Tibial nerve (tissue), 3 donors: ENCODE measurements around the gene GRIP2.

Experiments used
- CTCF ChIP-seq, 5 experiments: fragments of 200-600 bp in 3 of 5; fragments of 450-650 bp in 2 of 5; sonication (generic) in 3 of 5; IDR thresholded peaks; one replicate each; pipeline ENCODE4 v1.5.1; 2016 to 2019; ENCODE audit warnings: antibody characterized with exemption in 5 of 5, mild to moderate bottlenecking in 3 of 5, moderate library complexity in 2 of 5
- POLR2A ChIP-seq, 2 donors: fragments of 450-650 bp; IDR thresholded peaks; one replicate each; pipeline ENCODE4 v1.6.1; 2017; ENCODE audit warnings: antibody characterized with exemption in 2 of 2, mild to moderate bottlenecking in 2 of 2, moderate library complexity in 2 of 2

DNA sequence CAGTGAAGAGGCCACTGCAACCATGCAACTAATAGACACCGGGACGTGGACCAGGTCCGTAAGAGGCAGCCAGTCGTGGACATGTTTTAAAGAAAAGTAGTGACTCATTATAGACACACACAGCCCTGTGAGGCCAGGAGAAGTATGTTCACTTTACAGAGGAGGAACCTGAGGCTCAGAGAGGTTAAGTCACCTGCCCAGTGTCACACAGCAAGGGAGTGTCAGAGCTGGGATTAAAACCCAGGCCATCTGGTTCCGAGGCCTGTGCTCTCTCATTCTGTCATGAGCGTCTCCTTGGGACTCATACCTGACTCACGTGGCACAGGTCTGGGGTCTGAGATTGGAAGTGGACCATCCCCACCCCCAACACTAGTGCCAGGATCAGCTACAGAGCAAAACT lies 28.1 kb upstream of the GRIP2 start:
- no peak for TF ChIP-seq CTCF (IDR thresholded peaks at IDR 0.05)
- TF ChIP-seq POLR2A (IDR thresholded peaks at IDR 0.05) = no peak
